IPS-15b (cell line): Measurements from ENCODE around the gene CLMP.

Source experiments
- H3K27me3 ChIP-seq: one replicate; pipeline ENCODE4 v1.6.1; 2013; ENCODE audit warnings: low read length; ENCODE audit not compliant: control insufficient read depth, insufficient read depth
- H3K36me3 ChIP-seq: one replicate; pipeline ENCODE4 v1.6.1; 2013; ENCODE audit warnings: low read length; ENCODE audit not compliant: control insufficient read depth, insufficient read depth
- H3K4me1 ChIP-seq: one replicate; pipeline ENCODE4 v1.6.1; 2013; ENCODE audit warnings: mild to moderate bottlenecking, low read length; ENCODE audit not compliant: control insufficient read depth, insufficient read depth
- H3K4me3 ChIP-seq: one replicate; pipeline ENCODE4 v1.5.1; 2013; ENCODE audit warnings: low read depth, low read length
- H3K9ac ChIP-seq: one replicate; pipeline ENCODE4 v1.6.1; 2013; ENCODE audit warnings: low read depth, mild to moderate bottlenecking, low read length
- H3K9me3 ChIP-seq: one replicate; pipeline ENCODE4 v1.6.1; 2013; ENCODE audit warnings: mild to moderate bottlenecking, low read length; ENCODE audit not compliant: control insufficient read depth, insufficient read depth

The CLMP gene

GRCh38 chr11:123185326-123185725 lies 9.7 kb downstream of the CLMP start:
- peaks cover 17% of the 10 kb centered on the region for H3K4me1 ChIP-seq
- H3K27me3 ChIP-seq: no peaks in the 10 kb centered on the region
- no peaks in the 10 kb centered on the region for H3K36me3 ChIP-seq
- no peaks in the 10 kb centered on the region for H3K9me3 ChIP-seq
- peak overlapping the region; percentile 10 for H3K4me3 ChIP-seq
- no peak overlapping the region for H3K9ac ChIP-seq

GRCh38 chr11:123184531-123184930 lies 10.5 kb downstream of the CLMP start:
- Histone ChIP-seq H3K4me3 (no peak overlapping the region), H3K9me3 (no peaks in the 10 kb centered on the region), H3K27me3 (no peaks in the 10 kb centered on the region), H3K9ac (no peak overlapping the region), H3K36me3 (no peaks in the 10 kb centered on the region), H3K4me1 (peaks cover 17% of the 10 kb centered on the region)

DNA sequence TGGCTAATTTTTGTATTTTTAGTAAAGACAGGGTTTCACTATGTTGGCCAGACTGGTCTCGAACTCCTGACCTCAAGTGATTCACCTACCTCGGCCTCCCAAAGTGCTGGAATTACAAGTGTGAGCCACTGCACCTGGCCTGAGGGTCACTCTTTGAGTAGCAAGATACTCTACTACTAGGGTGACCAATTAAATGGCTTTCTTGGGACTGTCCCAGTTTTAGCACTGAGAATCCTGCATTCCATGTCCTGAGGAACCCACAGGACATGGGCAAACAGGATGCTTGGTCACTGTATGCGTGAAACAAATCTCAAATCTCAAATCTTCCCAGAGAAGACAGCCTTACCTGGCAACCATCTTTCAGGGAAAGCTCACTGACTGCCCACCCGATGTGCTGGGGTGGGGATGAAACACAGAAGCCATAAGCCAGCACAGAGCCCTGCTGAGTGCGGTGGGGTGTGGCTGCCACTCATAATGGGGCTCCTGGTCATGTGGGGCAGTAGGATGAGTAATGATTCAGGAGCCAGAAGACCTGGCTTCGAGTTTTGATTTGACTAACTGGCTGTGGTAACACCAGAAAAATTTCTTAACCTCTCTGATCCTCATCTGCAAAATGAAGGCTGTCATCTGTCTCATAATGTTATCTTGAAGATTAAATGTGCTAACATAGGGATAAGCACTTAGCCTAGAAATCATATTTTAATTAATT lies 11.5 kb downstream of the CLMP start:
- H3K4me3 ChIP-seq: no peak overlapping the region
- H3K36me3 ChIP-seq: no peaks in the 10 kb centered on the region
- H3K4me1 ChIP-seq: peaks cover 17% of the 10 kb centered on the region
- no peaks in the 10 kb centered on the region for H3K9me3 ChIP-seq
- no peak overlapping the region for H3K9ac ChIP-seq
- H3K27me3 ChIP-seq: no peaks in the 10 kb centered on the region

DNA sequence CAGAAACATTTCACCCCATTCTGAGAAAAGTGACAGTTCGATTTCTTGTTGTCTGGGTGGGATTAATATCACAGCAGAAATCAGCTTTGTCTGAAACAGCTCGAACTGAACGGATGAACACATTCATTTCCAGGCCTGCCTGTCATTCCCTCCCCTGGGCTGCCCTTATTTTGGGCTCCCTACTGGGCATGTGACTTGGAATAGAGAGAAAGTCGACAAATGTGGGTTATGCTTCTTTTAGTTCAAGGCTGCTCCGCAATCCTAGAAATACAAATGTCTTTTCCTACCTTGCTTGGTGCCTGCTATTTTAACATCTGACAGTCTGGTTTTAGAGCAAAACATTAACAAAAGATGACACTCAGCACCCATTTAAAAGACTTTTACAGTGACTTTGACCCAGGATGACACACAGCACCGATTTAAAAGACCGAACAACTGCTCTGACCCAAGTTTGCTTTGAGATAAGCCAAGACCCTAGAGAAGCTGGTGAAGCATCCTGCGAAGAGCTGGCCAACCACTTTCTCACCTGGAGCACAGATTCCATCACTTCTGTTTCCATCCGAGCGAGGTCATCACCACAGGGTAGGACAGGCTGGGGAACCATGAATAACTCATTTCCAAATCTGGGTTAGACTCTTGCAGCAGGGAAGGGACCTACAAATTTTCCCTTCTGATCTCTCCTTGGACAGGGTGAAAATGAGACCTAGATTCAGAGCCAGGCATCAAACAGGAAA lies 13.1 kb downstream of the CLMP start:
- H3K4me3 ChIP-seq: no peak overlapping the region
- no peak overlapping the region for H3K9ac ChIP-seq
- no peaks in the 10 kb centered on the region for H3K9me3 ChIP-seq
- no peaks in the 10 kb centered on the region for H3K27me3 ChIP-seq
- peaks cover 13% of the 10 kb centered on the region for H3K4me1 ChIP-seq
- H3K36me3 ChIP-seq: no peaks in the 10 kb centered on the region

- H3K4me3 ChIP-seq: no peak overlapping the region
- no peaks in the 10 kb centered on the region for H3K27me3 ChIP-seq
- no peak overlapping the region for H3K9ac ChIP-seq
- no peaks in the 10 kb centered on the region for H3K9me3 ChIP-seq
- peaks cover 13% of the 10 kb centered on the region for H3K4me1 ChIP-seq
- H3K36me3 ChIP-seq: no peaks in the 10 kb centered on the region
These were observed 14.0 kb downstream of the CLMP start for GRCh38 chr11:123181075-123181474.

DNA sequence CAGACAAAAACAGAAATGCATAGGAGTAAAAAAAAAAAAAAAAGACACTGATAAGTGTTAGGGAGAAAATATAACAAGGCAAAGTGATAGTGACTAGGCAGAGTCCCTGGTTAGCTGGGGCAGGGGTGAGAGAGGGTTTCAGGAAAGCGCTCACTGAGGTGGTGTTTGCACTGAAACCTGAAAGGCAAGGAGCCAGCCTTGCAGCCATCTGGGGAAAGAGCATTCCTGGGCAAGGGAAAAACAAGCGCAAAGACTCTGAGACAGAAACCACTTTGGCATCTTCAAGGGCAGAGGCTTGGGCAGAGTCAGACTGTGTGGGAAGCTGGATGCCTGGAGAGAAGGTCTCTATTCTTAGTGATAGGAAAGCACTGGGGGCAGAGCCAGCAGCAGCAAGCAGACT lies 14.5 kb downstream of the CLMP start:
- H3K4me3 ChIP-seq: no peak overlapping the region
- no peaks in the 10 kb centered on the region for H3K36me3 ChIP-seq
- peaks cover 12% of the 10 kb centered on the region for H3K4me1 ChIP-seq
- no peaks in the 10 kb centered on the region for H3K27me3 ChIP-seq
- no peak overlapping the region for H3K9ac ChIP-seq
- no peaks in the 10 kb centered on the region for H3K9me3 ChIP-seq

DNA sequence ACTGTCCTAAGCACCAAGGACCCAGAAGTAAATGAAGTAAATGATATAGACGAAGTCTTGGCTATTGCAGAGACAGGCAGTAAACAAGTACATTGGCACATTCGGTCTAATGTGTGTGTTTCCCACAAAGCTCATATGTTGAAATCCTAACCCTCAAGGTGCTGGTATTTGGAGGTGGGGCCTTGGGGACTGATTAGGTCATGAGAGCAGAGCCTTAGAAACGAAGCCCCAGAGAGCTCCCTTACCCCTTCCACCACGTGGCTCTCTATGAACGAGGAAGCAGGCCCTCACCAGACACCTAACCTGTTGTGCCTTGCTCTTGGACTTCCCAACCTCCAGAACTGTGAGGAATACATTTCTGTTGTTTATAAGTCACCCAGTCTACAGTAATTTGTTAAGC lies 14.9 kb downstream of the CLMP start:
- H3K4me3 ChIP-seq: no peak overlapping the region
- no peaks in the 10 kb centered on the region for H3K36me3 ChIP-seq
- H3K27me3 ChIP-seq: no peaks in the 10 kb centered on the region
- no peaks in the 10 kb centered on the region for H3K9me3 ChIP-seq
- H3K9ac ChIP-seq: no peak overlapping the region
- H3K4me1 ChIP-seq: peaks cover 11% of the 10 kb centered on the region

DNA sequence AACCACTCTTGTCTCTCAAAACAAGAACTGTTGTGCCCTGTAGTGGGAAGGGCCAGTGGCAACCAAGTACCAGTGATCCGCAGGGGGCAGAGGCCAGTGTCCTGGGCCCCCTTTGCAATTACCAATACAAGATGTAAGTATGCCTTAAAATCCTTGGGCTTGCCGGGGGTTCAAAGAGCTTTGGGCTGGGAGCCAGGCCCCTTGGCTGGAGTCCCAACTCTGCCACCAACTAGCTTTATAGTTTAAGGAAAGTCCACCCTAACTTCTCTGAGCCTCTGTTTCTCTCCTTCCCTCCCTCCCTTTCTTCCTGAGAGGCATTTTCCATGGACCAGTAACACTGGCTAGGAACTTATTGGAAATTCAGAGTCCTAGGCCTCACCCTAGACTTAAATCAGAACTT lies 15.5 kb downstream of the CLMP start:
- no peaks in the 10 kb centered on the region for H3K27me3 ChIP-seq
- H3K4me3 ChIP-seq: no peak overlapping the region
- no peaks in the 10 kb centered on the region for H3K9me3 ChIP-seq
- no peaks in the 10 kb centered on the region for H3K36me3 ChIP-seq
- H3K4me1 ChIP-seq: peaks cover 6% of the 10 kb centered on the region
- H3K9ac ChIP-seq: no peak overlapping the region

GRCh38 chr11:123178186-123178585 lies 16.9 kb downstream of the CLMP start:
- no peaks in the 10 kb centered on the region for H3K9me3 ChIP-seq
- peaks cover 6% of the 10 kb centered on the region for H3K4me1 ChIP-seq
- H3K27me3 ChIP-seq: no peaks in the 10 kb centered on the region
- H3K9ac ChIP-seq: no peak overlapping the region
- H3K4me3 ChIP-seq: no peak overlapping the region
- H3K36me3 ChIP-seq: no peaks in the 10 kb centered on the region

DNA sequence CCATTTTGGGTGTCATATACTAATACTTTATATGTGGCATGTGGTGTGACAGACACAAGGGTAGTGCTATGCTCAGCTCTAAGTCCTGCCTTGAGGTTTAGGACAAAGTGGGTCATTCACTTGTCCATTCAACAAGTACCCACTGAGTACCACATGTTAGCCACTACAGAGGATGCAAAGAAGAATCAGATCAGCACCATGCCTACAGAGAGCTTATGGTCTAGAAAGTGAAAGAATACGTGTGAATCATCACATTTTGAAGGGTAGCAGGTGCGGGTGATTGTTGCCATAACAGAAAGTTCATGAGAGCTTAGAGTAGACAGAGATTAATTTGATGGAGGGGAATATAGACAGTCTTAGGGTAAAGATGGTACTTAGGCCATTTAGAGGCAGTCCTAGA lies 18.3 kb downstream of the CLMP start:
- H3K36me3 ChIP-seq: no peaks in the 10 kb centered on the region
- H3K27me3 ChIP-seq: no peaks in the 10 kb centered on the region
- no peak overlapping the region for H3K9ac ChIP-seq
- H3K4me1 ChIP-seq: peaks cover 6% of the 10 kb centered on the region
- H3K9me3 ChIP-seq: no peaks in the 10 kb centered on the region
- no peak overlapping the region for H3K4me3 ChIP-seq

- no peaks in the 10 kb centered on the region for H3K27me3 ChIP-seq
- H3K36me3 ChIP-seq: no peaks in the 10 kb centered on the region
- no peaks in the 10 kb centered on the region for H3K9me3 ChIP-seq
- no peak overlapping the region for H3K4me3 ChIP-seq
- peaks cover 7% of the 10 kb centered on the region for H3K4me1 ChIP-seq
- no peak overlapping the region for H3K9ac ChIP-seq
These were observed 20.6 kb downstream of the CLMP start for GRCh38 chr11:123174196-123175183.
